HG02870 (cell line): ENCODE data around the gene NCOA6.
A peak's percentile ranks its signal among the peaks of the same experiment; 100 is the strongest.
"Not testable (repeated sequence)": the region's sequence is repeated elsewhere in the genome, so short reads cannot be mapped to it uniquely, and the experiment has no call there.

Experiments
- ATAC-seq: cut with Tn5 transposase; IDR thresholded peaks from one replicate; pipeline ENCODE4 v1.9.1; 2021; ENCODE audit warnings: mild to moderate bottlenecking, moderate library complexity; ENCODE audit not compliant: unreplicated experiment

Gene NCOA6

DNA sequence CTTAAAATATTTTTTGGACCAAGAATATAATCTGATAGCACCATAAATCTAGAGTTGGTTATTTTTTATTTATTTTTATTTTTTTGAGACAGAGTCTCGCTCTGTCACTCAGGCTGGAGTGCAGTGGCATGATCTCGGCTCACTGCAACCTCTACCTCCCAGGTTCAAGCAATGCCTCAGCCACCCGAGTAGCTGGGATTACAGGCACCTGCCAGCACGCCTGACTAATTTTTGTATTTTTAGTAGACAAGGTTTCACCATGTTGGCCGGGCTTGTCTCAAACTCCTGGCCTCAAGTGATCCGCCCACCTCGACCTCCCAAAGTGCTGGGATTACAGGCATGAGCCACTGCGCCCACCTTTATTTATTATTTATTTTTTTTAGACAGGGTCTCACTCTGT, 45.2 kb downstream of the NCOA6 start:
- ATAC-seq = not testable (repeated sequence)

GRCh38 chr20:34776177-34776576, 49.3 kb downstream of the NCOA6 start:
- ATAC-seq = no peak

GRCh38 chr20:34774886-34775285, 50.6 kb downstream of the NCOA6 start:
- ATAC-seq = no peak

GRCh38 chr20:34774449-34774848, 51.0 kb downstream of the NCOA6 start:
- no peak for ATAC-seq

DNA sequence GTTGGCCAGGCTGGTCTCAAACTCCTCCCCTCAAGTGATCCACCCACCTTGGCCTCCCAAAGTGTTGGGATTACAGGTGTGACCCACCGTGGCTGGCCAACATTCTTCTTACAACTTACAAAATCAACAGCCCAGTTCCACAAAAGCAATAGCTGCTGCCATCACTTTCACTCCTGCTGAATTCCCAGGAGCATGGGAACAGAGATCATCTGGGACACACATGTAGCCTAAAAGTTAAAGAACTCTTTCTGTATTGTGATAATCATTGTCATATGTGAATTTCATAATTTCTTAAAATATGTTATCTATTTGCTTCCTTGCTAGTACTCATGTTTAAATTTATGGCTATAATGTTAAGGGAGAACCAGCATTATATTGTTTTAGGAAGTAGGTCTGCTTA, 51.7 kb downstream of the NCOA6 start:
- no peak for ATAC-seq

GRCh38 chr20:34772437-34772836, 53.0 kb downstream of the NCOA6 start:
- no peak for ATAC-seq

DNA sequence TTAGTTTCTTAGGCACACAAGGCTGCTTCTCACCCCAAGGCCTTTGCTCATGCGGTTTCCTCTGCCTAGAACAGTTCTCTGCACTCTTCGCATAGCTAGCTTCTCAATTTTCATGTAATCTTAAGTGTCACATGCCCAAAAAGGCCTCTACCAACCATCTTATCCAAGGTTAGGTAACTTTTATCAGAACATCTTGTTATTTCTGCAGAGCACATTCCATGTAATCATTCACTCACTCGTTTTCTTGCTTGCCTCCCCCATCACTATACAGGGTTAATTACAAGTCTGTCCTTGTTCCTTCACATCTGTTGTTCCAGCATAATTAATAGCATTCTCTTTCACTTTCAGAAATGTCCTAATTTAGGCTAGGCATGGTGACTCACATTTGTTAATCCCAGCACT, 53.8 kb downstream of the NCOA6 start:
- ATAC-seq = no peak

GRCh38 chr20:34768096-34768495, 57.4 kb downstream of the NCOA6 start:
- ATAC-seq = no peak

GRCh38 chr20:34762031-34762555, 63.4 kb downstream of the NCOA6 start:
- no peak for ATAC-seq

DNA sequence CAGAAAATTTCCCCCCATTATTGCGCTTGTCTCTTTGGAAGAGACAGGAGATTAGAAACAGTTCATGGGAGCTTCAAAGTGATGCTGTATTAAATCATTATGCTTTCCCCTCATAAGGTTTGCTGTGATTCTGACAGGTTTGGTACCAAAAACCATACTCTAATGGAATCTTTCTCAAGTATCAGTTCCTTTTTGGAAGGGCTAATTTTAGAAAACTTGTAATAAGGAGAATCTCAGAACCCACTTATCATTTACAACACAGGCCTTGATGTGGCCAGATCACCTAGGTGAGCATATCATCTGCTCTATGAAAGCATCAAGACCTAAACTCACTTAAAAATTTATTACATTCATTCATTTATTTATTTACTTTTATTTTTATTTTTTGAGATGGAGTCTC, 70.1 kb downstream of the NCOA6 start:
- ATAC-seq = peak; percentile 72

DNA sequence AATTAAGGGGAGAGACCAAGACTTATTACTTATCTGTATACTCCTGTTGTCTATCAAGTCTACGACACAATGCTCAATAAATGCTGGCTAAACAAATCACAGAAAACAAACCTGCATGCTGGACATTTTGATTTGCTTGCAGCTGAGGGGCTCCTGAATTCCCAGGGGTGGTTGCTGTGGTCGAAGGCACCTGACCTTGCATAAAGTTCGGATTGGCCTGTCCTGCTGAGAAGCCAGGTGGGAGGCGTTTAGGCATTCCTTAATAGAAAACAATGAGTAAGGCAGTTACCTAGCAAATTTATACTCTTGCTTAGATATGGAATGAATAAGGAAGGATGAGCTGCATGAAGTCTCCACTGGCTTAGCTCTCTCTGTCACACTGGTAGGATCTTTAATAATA, 70.8 kb downstream of the NCOA6 start:
- ATAC-seq = no peak

DNA sequence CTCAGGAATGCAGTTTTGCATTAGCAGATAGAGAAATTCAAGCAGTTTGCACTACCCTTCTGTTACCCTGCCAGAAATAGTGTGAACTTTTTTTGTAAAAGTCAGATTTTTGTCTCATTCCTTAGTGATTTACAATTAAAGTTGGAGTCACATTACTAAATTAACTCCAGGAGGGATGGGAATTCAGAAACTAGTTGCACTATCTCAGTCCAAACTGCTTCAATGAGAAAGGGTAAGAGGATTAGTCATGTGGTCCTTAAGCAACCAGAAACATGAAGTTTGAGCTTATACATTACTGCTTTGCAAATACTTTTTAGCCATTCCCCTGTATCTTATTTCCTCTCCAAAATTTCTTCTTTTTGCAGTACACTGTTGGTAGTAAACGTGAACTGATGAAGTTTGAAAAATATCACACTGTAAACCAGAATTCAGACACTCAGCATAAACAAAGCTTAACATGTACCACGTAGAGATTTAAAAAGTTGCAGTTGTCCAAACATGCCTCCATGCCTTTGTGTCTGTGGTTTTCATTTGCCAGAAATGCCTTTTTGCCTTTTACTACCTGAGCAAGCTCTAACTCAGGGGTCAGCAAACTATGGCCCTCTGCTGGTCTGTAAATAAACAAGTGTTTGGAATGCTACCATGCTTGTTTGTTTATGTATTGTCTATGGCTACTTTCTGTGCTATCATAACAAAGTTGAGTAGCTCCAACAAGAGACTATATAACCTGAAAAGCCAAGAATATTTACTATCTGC, 71.6 kb downstream of the NCOA6 start:
- ATAC-seq = no peak

DNA sequence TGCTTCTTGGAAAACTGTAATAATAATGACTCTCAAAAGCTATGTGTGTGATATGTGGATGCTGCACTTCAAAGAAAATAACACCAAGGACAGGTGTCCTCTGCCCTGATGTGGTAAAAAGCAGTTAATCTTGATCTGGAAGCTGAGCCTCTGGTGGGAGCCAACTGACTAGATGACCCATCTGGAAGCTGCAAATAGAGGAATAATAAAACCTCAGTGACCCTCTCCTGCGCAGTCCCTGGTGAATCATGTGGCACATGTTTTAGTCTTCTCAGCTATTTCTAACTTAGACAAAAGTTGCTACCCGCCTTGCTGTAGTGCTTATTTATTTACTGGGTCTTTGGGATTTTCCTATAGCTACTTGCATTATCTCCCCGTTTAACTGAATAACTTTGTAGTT, 74.0 kb downstream of the NCOA6 start:
- no peak for ATAC-seq

GRCh38 chr20:34750484-34750883, 75.0 kb downstream of the NCOA6 start:
- ATAC-seq = no peak

DNA sequence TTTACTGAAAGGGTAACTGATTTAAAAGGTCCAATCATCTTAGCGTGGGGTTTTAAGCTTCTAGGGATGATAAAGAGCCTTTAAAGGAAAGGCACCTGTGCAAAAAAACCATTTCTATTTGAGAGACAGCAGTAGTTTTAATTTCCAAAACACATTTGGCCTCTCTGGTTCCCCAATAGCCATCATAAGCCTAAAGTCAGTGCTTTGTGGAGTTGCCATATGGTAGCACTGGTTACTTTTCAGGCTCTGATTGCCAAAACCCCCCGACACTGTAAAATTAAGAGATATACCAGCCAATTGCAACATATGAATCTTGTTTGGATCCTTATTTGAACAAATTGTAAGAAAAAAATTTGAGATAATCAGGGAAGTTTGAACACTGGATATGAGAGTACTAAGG, 76.7 kb downstream of the NCOA6 start:
- no peak for ATAC-seq

- ATAC-seq = no peak
These were observed 78.0 kb downstream of the NCOA6 start for GRCh38 chr20:34747479-34747878.

DNA sequence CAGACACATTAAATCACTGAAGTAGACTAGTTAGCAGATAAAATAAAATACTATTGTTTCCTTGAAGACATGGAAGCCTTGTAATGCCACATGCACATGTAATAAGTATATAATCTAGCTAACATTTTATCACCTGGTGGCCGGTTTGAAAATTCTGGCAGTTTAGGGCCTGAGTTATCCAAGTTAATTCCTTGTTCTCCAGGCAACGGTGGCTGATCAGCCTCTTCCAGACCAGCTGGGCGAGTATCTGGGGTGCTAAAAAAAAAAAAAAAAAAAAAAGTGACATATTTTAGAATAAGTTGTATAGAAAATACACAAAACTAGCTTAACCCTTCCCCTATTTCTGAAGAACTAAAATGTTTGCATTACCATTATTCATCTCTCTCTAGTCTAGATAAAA, 78.8 kb downstream of the NCOA6 start:
- ATAC-seq = no peak

- no peak for ATAC-seq
These were observed 80.6 kb downstream of the NCOA6 start for GRCh38 chr20:34744847-34745246.

DNA sequence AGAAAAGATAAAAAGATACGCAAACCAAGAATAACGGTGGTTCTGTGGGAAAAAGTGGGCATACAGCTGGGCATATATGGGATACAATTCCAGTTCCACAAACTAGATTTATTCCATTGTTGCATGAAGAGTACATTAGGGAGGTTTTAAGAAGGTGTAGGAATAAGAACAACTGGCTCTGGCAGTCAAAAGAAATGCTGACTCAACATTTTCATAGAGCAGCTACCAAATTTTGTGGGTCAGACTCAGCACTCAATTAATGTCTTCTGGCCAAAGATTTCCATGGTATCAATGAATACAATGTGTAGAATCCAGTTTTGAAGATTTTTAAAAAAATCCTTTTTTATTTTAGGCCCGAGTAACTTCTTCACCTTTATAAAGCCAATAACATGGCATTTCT, 81.1 kb downstream of the NCOA6 start:
- ATAC-seq = no peak

- no peak for ATAC-seq
These were observed 82.4 kb downstream of the NCOA6 start for GRCh38 chr20:34743039-34743438.

DNA sequence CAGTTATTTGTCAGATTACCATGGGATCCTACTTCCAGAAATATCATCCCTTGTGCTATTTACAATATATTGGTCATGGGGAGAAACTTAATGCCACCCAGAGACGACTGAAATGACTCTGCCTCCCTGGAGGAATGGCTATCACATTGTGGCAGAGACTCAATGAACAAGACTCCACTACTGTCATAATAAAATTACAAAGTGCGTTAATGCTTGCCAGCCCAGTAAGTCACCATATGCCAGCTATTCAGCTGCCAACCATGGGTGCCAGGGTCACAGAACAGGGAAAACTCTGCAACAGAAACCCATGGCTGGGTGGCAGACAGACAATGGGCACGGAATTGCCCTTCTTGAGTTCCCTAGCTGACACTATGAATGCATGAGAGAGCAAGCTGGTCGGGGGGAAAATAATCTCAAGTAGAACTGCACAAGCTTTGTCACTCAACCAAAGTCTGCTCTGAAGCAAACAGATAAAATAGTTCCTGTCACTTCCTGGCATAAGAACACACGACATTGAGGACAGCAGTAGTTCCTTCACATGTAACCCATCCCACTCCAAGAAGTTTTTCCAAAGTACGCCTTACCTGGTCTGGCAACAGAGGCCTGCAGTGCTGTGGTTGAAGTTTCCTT, 89.2 kb downstream of the NCOA6 start:
- no peak for ATAC-seq

DNA sequence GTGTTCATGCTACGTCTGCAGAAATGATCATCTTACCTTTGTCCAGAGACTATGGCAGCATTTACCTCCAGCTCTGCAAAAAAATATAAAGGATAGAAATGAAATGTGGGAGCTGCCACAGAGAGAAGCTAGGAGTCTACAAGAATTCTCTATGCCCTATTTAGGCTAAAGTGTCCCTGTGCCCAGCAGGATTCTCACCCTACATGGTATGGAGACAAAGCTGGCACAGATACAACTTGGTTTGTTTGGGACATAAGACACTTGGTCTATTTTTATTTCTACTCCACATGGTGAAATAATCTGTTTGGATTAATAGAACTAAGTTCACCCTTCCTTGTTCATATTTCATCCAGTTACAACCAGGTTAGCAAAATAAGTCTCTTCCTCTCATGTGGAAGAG, 92.9 kb downstream of the NCOA6 start:
- ATAC-seq = no peak

- no peak for ATAC-seq
These were observed 96.0 kb downstream of the NCOA6 start for GRCh38 chr20:34729416-34729815.
